ENCODE results near the gene LRRC25.

Gene LRRC25

DNA sequence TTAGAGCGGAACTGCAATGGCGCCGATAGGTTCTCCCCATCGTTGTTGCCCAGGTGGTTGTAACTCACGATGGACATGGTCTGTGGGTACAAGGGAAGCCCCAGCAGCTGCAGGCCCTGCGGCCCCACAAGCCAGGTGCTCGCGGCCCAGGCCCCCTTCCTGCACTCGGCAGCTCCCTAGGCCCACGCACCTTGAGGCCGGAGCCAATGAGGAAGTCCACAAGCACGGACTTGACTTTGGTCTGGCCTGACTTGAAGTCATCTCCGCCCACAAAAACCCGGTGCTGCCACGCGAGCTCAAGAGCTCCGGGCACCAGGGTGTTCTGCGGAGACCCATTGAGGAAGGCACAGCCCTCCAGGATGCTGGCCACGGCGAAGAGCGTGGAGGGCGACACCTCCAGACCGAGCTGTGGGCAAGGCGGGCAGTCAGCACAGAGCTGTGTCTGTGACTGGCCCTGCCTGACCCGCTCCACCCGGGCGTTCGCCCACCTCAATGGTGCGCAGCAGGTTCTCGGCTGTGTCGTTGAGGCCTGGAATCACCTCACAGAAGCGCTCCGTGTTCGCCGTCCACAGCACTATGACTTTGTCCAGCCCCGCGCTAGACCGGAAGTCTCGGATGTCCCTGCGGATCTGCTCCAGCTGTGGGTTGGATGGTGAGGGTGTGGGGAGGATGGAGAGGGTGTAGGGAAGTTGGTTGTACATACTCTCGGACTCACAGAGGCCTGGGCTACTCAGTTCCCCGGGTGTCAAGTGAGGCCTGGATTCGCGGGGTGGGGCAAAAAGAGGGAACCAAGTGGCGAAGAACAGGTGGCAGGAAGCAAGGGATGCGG lies 38.6 kb upstream of the LRRC25 start:
- no peak for DNase-seq (ENCODE audit: low spot score)

DNA sequence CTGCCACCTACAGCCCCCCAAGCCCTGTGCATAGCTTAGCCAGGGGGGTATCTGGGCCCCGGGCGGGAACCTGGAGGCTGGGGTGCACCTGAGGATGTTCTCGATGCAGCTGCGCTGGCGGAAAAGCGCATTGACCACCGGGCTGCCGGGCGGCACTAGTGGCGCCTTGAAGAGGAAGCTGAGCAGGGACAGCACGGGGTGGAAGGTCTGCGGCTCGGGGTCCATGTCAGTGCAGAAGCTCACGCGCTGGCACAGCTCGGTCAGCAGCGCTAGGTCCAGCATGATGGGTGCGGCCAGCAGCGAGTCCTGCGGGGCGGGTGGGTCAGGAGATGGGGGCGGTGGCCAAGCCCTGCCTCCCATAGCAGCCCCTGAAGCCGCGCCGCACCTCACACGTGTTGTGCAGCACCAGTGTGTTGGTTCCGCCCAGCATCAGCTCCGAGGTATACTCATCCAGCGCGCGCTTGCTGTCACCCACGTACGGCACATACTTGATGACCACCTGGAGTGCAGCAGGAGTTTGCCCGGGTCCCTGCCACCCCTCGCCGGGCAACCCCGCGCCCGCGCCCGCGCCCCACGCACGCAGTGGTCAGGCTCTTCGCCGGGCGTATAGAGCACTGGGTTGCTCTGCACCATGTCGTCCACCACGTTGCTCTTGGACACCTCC lies 37.9 kb upstream of the LRRC25 start:
- no peak for DNase-seq (ENCODE audit: low spot score)

DNA sequence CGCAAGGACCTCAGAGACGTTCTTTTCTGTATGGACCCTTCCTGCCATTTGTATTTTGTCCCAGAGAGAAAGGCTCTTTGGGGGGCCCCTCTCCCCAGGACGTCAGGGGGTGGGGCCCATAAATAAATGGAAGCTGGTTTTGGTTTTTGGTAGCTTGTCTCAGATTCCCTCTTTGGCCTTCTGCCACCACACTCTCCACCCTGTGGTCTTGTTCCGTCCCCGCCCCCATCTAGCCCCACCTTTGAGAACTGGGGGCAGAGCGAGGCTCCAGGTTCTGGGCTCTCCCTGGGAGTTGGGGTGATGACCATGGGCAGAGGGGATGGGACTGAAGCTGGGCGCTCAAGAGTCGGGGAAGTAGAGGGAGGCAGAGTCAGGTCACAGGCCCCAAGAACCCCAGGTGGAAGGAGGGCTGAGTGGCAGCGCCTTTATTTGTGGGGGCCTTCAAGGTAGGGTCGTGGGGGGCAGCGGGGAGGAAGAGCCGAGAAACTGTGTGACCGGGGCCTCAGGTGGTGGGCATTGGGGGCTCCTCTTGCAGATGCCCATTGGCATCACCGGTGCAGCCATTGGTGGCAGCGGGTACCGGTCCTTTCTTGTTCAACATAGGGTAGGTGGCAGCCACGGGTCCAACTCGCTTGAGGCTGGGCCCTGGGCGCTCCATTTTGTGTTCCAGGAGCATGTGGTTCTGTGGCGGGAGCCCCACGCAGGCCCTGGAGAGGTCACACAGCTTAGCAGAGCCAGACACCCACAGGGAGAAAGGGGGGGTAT lies 37.2 kb upstream of the LRRC25 start:
- DNase-seq (ENCODE audit: low spot score): no peak

DNA sequence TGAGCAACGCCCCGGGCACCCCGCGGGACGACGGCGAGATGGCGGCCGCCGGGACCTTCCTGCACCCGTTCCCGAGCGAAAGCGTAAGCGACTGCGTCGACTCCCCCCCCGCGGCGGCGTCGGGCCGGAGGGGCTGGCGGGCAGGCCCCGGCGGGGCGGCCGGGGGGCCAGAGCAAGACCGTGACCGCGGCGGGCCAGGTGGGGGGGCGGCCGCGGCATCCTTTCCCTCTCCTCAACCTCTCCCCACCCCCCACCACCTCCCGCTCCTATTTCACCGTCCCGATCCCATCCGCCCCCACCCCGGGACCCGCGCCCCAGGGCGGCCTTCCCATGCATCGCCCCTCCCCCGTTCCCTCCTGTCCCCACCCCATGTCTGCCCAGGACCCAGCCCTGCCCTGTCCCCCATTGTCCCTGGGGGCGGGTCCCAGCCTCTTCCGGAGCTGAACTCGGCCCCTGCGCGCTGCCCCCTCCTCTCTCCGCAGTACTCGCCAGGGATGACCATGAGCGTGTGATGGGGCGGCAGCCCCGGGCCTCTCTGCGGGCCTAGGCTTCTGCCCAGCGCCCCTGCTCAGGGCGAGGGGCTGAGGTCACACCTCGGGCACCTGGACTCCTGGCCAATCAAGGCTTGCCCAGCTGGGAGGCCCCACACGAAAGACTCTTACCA lies 36.4 kb upstream of the LRRC25 start:
- no peak for DNase-seq (ENCODE audit: low spot score)

DNA sequence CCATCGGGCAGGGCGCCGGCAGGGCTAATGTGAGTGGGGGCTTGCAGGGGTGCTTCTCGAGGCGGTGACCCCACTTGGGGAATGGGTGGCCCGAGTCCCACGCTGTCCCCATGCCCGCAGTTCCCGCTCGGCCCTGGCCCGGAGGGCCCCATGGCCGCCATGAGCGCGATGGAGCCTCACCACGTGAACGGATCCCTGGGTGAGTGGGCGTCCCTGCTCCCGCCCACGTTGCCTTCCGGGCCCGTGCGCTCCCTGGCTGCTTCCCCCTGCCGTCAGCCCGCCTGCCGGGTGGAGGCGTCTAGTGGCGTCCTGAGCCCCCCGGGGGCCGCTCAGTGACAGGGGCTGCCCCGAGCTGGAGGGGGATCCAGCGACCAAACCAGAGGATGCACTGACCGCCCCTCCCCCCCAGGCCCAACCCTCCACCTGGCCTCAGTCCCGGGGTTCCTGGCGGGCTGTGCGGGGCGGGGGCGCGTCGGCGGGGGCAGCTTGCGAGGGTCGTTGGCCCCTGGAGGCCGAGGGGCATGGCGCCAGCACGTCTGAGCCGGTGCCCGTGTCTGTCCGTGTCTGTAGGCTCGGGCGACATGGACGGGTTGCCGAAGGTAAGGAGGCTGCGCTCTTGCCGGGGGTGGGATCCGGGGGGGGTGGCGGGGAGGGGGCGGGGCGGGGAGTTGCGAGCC lies 35.7 kb upstream of the LRRC25 start:
- DNase-seq (ENCODE audit: low spot score): no peak

DNA sequence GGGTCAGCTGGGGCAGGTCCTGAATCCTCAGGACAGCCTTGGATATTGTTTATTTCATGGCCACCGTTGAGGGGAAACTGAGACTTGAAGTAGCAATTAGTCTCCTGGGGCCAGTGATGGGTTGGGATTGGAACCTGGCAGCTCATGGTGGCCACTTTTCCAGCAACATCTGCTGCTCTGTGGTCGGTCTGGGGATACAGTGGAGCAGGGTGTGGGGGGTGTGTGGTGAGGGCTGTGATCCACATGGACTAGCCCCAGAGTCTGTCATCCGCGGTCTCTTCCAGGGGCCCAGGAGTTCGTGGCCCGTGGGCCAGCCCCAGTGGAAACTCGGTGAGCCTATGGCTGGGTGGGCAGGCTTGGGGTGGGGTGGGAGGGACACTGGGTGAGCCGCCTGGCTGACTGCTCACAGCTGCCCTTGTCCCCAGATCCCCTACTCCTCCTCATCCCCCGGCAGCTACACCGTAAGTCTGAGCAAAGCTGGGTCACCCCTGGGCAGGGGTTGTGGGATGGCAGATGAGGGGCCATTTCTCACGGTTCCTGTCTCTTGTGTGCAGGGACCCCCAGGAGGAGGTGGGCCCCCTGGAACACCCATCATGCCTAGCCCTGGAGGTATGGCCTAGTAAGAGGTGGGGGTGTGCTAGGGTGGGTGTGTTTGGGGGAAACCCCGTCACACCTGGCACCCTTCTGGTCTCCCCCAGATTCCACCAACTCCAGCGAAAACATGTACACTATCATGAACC lies 35.0 kb upstream of the LRRC25 start:
- no peak for DNase-seq (ENCODE audit: low spot score)

DNA sequence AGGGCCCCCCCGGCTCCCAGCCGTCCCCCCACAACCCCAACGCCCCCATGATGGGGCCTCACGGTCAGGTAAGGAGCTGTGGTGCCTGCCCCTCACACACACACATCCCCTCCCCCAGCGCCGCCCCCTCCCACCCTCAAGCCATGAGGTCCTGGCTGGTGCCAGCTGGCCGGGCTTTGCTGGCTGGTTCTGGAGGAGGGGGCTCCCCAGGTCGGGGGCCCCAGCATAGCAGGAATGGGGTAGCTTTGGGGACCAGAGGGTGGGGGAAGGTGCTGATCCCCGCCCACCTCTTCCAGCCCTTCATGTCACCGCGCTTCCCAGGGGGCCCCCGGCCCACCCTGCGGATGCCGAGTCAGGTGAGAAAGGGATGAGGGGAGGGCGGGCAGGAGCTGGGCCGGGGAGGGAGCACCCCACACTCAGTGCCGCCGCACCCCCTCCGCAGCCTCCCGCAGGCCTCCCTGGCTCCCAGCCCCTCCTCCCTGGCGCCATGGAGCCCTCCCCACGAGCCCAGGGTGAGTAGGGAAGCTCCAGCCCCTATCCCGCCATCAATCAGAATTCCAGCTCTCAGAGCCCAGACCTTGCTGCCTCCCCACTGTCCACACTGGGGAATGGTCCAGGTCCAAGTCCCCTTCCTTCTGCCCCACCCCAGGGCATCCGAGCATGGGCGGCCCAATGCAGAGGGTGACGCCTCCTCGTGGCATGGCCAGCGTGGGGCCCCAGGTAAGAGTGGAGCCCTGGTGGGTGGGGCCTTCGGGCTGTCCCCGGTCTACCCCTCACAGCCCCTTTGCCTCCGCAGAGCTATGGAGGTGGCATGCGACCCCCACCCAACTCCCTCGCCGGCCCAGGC lies 34.2 kb upstream of the LRRC25 start:
- no peak for DNase-seq (ENCODE audit: low spot score)

DNA sequence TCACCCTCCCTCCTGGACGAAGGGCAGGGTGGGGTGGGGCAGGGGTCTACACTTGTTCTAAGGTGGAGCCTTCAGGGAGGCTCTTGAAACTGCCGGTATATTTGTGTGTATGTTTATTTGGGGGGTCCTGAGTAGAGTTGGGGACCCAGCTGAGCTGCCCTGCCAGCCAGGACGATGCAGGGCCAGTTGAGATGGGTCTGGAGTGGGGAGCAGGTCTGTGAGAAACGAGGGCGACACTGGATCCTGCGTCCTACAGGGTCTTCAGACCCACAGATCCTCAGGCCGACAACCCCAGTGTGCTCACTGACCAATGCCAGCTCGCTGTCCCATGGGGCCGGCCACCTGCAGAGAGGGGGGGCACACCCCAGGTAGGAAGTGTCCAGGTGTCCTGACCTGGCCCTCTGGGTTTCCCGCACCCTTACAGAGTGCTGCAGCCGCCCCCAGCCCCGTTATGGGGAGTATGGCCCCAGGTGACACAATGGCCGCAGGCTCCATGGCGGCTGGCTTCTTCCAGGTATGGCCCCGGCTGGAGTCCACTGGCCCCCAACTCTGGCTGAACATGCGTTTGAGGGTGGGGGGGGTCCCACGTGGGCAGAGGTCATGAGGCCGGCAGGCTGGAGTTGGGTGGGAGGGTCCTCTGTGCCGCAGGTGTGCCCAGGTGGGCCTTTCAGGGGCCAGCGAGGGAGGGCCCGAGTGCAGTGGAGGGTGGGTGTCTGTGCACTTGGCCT lies 33.2 kb upstream of the LRRC25 start:
- DNase-seq (ENCODE audit: low spot score): no peak

DNA sequence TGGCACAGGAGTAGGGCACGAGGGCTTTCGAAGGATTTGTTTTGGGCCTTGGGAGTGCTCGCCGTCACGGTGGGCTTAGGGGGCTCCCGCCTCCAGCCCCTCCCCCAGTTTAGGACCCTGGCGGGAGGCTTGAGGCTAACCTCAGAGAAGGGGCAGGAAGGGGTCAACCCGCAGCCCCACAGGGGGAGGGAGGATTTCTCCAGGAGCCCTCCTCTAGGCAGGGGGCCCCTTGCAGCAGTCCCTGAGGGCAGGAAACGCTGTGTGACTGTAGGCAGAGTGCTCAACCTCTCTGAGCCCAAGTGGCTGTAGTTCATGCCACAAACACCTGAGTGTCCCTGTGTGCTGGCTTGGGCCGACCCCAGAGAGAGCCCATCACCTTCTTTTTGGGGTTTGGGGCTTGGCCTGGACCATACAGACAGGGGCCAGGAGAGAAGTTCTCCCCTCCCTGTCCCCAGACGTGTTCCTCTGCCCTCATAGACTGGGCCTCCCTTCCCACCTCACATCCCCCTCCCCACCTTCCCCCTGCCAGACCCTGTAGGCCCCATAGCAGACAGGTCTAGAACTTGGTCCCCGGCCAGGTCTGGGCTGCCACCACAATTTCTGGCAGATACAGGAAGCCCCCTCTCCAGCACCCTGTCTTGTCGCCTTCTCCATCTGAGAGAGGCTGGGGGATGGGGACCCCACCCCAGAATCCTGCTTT lies 32.4 kb upstream of the LRRC25 start:
- DNase-seq (ENCODE audit: low spot score): no peak

DNA sequence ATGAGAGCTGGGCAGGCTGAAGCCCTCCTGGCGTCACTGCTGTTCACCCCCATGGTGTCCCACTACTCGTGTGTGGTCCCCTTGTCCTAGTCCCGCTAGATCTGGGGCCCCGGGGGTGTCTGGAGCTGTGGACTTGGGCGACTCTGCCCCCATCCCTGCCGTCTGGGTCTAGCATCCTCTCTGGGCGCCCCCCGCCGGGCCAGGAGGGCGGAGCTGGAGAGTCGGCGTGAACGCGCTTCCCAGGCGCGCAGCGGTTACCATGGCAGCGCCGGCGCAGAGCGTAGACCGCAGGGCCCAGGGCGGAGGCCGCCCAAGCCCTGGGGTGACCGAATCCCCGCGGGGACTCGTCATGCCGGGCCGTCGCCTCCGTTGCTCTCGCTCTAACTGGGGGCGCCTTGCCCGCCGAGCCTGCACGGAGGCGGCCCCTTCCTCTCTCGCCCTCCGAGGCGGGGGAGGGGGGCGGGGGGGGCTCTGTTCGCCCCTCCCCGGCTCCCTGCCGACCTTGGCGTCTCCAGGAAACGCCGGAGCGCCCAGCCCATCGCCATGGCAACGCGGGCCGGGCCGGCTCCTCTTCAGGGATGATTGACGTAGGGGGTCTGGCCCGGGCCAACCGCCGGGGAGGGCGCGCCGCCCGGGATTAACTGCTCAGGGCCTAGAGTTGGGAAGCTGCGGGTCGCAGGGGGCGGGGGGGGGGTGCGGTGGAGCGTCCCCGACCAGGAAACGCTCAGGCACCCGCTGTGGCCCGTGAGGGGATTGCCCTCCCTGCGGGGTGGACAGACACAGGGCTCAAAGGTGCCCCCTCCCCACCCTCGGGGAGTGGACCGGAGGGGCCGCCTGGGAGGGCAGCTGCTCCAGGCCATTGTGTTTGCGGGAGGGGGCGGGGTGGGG lies 31.6 kb upstream of the LRRC25 start:
- peak; percentile 93 for DNase-seq (ENCODE audit: low spot score)

DNA sequence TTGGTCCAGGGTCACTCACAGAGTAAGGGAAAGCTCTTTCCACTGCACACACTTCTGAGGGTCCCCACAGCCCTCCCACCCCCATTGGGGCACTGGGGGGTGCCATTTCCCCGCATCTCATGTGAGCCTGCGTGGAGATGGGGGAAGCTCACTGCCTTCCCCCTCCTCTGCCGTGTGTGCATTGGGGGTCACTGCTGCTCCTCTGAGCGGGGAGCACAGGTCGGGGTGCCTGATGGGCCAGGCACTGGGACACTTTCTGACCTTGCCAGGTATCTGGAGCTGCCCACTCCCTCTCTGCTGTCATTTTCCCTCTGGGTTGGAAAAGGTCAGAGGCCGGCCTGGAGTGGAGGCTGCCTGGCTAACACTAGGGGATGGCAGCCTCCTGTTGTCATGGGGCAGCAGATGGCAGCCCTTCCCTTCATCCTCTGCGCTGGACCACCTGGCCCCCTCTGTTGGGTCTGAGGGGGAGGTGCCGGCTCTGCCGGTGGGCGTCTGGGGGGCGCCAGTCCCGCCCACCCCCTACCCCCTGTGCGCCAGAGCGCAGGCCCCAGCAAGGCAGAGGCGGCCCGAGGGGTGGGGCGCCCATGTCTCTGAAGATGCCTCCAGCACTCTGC lies 30.9 kb upstream of the LRRC25 start:
- DNase-seq (ENCODE audit: low spot score): peak; percentile 78

DNA sequence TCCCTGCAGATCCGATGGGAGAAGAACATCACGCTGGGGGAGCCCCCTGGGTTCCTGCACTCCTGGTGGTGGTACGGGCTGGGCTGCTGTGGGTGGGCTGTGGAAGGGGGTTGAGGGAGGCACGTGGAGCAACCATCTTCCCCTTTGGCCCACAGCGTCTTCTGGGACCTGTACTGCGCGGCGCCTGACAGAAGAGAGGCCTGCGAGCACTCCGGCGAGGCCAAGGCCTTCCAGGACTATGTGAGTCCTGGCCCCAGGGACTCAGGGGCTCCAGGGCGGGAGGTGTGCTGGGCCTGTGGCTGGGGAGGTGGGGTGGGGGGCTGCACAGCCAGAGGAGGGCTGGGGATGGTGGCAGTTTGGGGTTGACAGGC lies 30.3 kb upstream of the LRRC25 start:
- DNase-seq (ENCODE audit: low spot score): no peak

DNA sequence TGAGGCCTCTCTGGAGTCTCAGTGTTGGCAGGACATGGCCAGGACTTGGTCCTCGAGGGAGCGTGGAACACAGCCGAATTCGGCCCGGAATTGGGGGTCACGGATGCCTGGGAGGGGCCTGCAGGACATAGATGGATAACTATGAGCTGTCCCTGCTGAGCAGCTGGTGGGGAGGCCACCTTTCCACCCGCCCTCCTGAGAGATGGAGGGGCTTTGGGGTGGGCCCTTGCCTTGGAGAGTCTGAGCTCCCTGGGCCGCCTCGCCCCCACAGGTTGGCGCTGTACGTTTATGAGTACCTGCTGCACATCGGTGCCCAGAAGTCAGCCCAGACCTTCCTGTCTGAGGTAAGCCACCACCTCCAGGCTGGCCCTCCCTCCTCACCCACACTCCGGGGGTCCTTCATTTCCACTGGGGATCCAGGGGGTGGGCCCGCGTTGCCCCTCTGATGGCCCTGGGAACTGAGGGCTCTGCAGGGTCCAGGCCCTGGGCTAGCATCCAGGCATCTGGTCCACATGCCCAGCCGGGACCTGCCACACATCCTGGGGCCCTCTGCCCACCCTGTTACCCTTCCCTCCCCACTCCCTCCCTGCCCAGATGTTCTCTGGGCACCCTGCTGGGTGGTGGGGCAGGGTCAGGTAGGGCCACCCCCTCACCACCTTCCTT lies 29.8 kb upstream of the LRRC25 start:
- no peak for DNase-seq (ENCODE audit: low spot score)

DNA sequence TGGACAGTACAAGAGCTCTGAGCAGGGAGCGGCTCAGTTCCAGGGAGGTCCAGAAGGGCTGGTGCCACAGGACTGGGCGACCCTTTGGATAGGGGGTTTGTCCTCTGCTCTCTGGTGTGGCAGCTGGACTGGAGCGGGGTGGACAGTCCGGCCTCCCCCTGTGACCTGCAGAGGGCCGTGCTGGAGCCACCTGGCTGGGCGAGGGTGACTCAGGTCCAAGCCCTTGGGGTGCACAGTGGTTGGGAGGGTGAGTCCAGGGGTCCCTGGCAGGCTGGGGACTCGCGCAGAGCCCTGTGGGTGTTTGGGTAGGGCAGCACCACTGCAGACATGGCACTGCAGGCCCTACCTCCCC lies 29.0 kb upstream of the LRRC25 start:
- no peak for DNase-seq (ENCODE audit: low spot score)

DNA sequence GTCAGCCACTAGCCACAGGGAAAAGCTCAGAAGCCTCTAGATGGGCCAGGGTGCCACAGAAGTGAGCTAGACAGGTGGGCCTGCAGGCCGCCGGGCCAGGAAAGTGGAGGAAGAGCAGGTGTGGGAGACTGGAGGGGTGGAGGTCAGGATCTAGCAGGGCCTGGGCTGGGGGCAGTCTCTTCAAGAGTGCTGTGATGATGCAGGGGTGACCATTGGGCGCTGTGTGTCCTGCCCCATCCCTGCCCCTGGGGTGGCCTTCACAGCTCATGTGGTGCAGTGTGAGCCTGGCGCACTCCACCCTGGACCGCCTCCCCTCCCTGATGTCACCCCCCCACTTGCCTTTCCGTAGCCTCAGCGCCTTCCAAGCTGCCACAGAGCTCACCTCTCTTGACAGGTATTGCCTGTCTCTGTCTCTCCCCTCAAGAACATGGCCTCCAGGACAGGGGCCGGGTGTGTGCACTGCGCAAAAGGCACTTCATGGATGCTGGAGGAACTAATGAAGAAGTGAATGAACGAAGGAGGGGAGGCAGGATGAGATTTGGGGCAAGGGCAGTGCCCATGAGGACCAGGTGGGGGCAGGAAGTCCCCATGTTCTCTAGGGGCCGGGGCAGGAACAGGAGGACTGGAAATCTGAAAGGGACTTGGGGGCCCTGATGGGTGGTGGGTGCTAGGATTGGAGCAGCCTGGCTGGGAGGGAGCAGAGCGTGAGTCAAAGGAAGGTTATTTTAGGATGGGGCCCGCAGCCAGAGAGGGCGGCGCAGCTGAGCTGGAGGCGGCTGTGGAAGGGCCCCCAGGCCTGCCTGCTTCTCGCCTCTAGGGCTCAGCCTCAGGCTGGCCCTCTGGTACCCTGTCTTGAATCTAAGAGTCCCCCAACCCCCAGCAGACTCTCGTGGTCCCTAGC lies 28.3 kb upstream of the LRRC25 start:
- DNase-seq (ENCODE audit: low spot score): no peak
